Panc1 (cell line): ENCODE measurements around the gene POLD2.

Experiments
- CTCF ChIP-seq: fragments of 450-650 bp; IDR thresholded peaks from 2 replicates; pipeline ENCODE4 v1.5.1; 2017; ENCODE audit warnings: mild to moderate bottlenecking
- POLR2AphosphoS5 ChIP-seq: IDR thresholded peaks from 2 replicates; pipeline ENCODE4 v1.6.1; 2012; ENCODE audit warnings: mild to moderate bottlenecking, low read depth, low read length, moderate library complexity
- REST ChIP-seq, 2 experiments: IDR thresholded peaks; 2 replicates each; pipeline ENCODE4 v1.6.1; 2011 to 2012; ENCODE audit warnings: low read depth in 2 of 2, control low read depth in 1 of 2, low read length in 1 of 2, mild to moderate bottlenecking in 1 of 2, moderate library complexity in 1 of 2; ENCODE audit not compliant: insufficient read depth in 1 of 2
- SIN3A ChIP-seq: IDR thresholded peaks from 2 replicates; pipeline ENCODE4 v1.6.1; 2012; ENCODE audit warnings: low read depth, mild to moderate bottlenecking, low read length, moderate library complexity, borderline replicate concordance; ENCODE audit not compliant: insufficient read depth
- TCF7L2 ChIP-seq: IDR thresholded peaks from 2 replicates; pipeline ENCODE4 v1.6.1; 2011; ENCODE audit warnings: mild to moderate bottlenecking, low read depth, low read length, inconsistent platforms

GRCh38 chr7:44124822-44125202 is 1.5 kb upstream of the POLD2 start:
- TF ChIP-seq CTCF (no peak), POLR2AphosphoS5 (no peak), TCF7L2 (no peak), SIN3A (no peak), REST (IDR thresholded peaks at IDR 0.05; ENCODE audit: insufficient read depth in 1 of 2, low read depth in 2 of 2, low read length in 1 of 2) (no peak)
